Stimulated activated CD8-positive, alpha-beta memory T cell treated with anti-CD3 and anti-CD28 coated beads, Interleukin-12 subunit alpha, Interleukin-12 subunit beta, amount 100 ng/mL, for 24 hours (primary cell): Measurements from ENCODE around the gene SP4.

ENCODE experiments used
- DNase-seq: peaks from one replicate; pipeline ENCODE4 v3.0.0-alpha.2; 2020; ENCODE audit errors: extremely low read depth

The SP4 gene

GRCh38 chr7:21427871-21428658 is at the start of gene SP4:
TSS of gene SP4 (plus strand) at chr7:21428083. CDS start at chr7:21428252, 169 bp downstream.
- DNase-seq, result peak; percentile 89

DNA sequence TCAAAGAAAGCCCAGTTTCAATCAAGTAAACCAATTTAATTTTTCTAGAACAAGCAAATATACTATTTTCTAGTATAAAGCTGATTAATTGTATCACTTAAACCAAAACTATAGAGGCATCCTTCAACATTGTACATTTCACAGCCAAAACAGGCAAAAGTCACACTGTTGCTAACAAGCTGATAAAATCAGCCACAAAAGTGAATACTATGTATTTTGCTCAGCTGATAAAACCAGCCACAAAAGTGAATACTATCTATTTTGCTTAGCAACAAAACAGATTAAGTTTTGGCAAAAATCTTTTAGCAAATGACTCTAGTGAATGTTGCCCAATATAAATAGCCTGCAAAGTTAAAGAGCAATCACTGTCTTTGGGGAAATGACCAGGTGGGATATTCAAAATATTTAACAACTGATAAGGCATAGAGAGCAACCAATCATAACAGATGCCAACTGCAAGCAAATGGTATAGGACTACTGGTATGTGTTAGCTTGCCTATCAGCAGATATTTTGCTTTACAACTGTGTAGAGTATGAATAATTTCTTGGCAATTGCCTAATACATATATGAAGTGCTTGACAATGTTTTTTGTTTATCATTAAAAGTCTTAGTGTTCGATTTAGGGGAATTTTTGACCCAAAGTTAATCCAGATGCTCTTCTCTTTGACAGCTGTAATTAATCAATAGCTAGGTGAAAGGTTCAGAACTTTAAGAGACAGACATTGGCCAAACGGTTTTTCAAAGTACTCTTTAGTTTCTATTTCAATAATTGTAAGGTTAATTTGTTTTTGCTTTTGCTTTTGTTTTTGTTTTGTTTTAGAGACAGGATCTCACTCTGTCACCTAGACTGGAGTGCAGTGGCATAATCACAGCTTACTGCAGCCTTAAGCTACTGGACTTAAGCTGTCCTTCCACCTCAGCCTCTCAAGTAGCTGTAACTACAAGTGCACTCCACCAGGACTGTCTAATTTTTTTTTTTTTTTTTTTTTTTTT is 44.4 kb upstream of the SP4 start:
- DNase-seq, result no peak

- DNase-seq, result no peak
Observed at GRCh38 chr7:21393937-21394336, 33.9 kb upstream of the SP4 start.

DNA sequence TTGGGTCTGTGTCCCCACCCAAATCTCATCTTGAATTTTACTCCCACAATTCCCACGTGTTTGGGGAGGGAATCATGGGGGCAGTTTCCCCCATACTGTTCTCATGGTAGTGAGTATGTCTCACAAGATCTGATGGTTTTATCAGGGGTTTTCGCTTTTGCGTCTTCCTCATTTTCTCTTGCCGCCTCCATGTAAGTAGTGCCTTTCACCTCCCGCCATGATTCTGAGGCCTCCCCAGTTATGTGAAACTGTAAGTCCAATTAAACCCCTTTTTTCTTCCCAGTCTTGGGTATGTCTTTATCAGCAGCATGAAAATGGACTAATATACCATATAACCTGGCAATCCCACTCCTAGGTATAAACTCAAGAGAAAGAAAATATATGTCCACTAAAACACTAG is 25.9 kb upstream of the SP4 start:
- no peak for DNase-seq

GRCh38 chr7:21407796-21408480 is 19.9 kb upstream of the SP4 start:
- no peak for DNase-seq

DNA sequence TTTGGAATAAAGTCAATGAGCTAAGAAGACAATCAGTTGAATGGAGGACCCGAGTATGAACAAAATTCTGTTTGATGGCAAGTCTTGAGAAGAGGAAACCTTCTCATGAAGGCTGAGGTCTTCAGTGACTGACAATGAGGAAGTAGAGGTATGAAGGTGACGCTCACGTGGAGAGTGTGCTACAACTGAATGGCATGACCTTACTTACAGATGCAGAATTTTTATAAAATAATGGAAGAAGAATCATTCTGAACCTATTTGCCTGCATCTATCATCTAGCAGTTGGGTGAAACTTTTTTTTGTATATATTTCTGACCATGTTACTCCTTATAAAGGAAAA is 19.4 kb upstream of the SP4 start:
- no peak for DNase-seq

DNA sequence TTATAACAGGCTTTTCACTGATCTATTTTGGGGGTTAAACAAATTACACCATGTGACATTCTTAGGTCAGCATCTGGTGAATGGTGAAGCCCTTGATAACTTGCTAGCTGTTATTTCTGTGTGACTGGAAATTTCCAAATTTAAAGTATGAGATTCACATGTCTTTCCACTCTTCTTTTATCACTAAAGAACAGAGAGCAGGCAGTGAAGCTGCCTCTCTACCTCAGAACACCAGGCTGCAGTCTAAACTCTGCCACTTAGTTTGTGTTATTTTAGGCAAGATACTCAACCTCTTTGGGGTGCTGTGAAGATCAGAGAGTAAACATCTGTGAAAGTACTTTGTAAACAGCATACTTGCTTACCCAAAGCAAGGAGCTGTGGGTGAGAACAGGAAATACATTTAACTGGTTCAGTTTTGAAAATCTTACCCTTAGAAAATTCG is 15.5 kb upstream of the SP4 start:
- DNase-seq, result no peak

GRCh38 chr7:21412957-21413356 is 14.9 kb upstream of the SP4 start:
- DNase-seq, result no peak

GRCh38 chr7:21413502-21413901 is 14.4 kb upstream of the SP4 start:
- no peak for DNase-seq

GRCh38 chr7:21414795-21415393 is 13.0 kb upstream of the SP4 start:
- DNase-seq, result no peak

DNA sequence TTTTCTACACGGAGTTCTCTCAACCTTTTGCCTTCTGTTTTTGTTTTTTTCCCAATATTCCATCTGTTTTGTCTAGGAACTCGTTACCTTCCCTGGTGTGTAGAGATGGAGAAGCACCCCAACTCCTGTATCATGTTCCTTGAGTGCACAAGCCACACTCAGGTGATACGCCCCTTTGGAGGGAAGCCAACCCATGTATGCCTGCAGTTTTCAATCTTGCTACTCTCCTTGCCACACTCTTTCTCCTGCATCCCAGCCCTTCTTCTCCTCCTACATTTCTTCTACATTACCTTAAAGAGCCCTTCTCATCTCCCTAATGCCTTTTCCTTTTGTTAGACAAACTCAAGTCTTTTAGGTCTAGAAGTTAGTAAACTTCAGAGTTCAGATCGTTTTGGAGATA is 10.2 kb upstream of the SP4 start:
- DNase-seq, result no peak

DNA sequence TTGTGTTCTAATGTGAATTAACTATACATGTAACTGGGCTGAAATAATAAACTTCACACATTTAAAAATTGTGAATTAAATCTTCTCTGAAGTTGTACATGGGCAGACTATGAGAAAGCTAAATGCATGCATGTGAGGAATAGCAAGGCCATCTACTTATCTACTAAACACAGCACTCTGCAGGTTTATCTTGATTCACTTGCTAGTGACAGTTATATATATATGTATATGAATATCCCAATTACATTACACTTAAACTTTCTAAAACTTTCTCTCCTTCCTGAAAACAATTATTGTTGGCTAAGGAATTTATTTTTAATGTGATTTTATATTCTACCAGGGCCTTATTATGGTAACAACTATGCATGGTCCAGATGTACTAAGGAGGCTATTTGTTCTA is 5.1 kb upstream of the SP4 start:
- DNase-seq, result no peak

- DNase-seq, result no peak
Observed at GRCh38 chr7:21425290-21425689, 2.6 kb upstream of the SP4 start.

DNA sequence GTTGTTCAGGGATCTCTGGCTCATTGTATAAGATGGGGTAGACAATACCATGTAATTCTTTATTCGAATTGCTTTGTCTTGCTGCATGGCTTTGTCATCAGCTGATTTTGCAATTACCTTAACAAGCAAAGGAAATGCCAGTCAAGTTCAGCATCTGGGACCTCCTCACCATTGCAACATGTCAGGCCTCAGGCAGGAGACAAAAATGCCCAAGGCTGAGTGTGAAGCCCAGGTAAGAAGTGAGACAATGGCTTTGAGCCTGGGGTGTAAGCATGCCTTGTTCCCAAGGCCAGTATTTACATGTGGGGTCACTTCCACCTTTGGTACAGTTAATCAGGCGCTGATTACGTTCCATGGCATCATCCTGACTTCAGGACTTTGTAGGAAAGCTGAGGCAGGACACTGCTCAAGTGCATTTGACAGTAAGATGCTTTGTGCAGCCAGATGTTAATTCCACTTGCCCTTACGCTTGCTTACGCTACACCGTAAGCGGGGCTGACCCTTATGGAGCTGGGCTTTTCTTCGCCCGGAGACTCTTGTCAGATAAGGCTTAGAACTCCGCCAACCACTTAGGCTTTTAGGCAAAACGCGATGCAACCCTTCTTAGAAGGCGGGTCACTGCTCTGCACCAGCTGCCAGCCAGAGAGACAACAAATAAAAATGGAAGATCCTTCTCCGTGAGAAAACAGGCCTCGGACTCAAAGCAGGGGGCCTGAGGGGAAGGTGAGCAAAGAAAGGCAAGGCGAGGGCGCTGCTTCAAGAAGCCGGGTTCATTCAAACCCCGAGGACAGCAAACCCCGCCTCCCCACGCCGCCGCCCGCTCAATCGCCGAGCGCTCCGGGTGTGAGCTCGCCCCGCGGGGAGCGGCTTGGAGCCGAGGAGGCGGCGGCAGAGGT is 1.3 kb upstream of the SP4 start:
- no peak for DNase-seq

DNA sequence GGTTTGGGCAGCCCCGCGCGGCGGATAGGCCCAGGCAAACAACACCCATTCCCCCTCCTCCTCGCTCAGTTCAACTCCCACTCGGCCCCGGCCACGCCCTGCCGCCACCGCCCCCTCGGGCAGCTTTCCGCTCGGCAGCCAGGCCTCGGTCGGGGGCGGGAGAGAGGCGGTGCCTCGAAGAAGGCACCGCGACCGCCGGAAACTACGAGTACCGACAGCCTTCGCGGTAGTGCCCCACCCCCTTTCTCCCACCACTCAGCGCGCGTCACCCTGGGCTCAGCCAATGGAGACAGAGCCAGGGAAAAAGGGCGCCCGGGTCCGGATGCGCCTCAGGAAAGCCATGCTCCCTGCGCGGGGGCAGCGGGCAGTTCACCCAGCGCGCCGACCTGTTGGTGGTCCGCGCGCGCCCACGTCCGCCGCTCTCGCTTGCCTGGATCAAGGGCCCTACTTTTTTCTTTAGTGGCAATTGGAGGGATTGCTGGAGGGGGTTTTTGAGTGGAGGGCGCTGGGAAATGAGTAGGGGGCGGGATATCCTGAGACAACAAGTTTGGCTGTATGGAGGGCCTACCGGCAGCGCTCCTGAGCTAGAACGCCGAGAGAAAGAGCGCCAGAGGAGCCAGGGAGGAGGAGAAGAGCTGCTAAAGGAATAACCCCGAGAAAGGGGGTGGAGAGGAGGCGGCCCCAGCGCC is 557 bp upstream of the SP4 start:
- peak; percentile 97 for DNase-seq

- no peak for DNase-seq
Observed at GRCh38 chr7:21428659-21428941, 717 bp downstream of the SP4 start.

DNA sequence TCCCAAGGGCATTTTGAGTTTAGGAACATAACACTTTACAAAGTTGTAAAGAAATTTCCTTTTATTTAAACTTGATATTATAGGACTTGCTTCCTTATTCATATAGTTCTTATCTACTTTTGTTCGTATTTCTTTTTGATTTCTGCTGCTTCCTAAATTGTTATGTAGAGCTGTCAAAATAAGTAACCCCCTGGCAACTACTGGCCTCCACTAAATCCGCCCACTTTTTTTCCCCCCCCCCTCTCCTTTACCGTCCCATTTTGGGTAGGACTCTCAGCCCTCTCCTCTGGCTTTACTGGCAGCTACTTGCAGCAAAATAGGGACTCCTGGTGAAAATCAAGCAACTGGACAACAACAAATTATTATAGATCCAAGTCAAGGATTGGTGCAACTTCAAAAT is 1.1 kb downstream of the SP4 start:
- no peak for DNase-seq

- no peak for DNase-seq
Observed at GRCh38 chr7:21429786-21430574, 2.1 kb downstream of the SP4 start.

GRCh38 chr7:21430575-21430954 is 2.7 kb downstream of the SP4 start:
- DNase-seq, result no peak
